ENCODE data around the gene SFSWAP. TPM values are rescaled to one million over a fixed set of nuclear protein-coding genes. Genes with fewer than 3 reads are reported as not detected.

Gene SFSWAP
- total RNA-seq, 1 experiment from 2014 or later: 76.3 TPM

DNA sequence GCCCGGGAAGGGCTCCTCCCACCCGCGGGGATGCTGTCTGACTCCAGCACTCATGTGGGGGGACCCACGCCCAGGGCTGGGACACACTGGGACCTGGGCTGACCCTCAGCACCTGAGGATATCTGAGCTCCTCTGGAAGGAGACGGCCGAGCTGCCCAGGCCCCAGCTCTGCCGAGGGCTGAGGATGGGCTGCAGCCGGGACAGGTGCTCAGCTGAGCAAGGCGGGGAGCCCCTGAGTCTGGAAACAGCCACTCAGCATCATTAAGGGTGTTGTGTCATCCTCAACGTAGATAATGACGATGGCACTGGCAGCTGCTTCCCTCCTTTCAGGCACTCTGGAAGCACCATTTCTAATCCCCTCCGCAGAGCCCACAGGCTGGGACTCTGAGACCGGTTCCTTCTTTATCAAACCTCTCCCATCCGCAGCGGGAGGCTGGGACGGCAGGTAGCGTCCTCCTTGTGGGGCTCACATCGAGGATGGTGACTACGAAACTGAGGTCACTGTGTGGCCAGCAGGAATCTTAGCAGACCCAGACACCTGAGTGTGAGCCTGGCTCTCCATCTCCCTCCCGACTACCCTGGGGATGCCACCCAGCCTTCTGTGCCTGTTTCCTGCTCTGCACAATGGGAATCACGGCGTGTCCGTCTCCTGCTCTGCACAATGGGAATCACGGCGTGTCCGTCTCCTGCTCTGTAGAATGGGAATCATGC lies 26.7 kb upstream of the SFSWAP start (continued):
- TF ChIP-seq ZNF281 (CRISPR knock-in tag; IDR thresholded peaks at IDR 0.05): no peak
- no peak for TF ChIP-seq GTF2I (CRISPR knock-in tag; conservative IDR thresholded peaks at IDR 0.05)
- TF ChIP-seq FOXP1 (CRISPR knock-in tag; IDR thresholded peaks at IDR 0.05; ENCODE audit: borderline replicate concordance): no peak
- TF ChIP-seq, protein P1, sequence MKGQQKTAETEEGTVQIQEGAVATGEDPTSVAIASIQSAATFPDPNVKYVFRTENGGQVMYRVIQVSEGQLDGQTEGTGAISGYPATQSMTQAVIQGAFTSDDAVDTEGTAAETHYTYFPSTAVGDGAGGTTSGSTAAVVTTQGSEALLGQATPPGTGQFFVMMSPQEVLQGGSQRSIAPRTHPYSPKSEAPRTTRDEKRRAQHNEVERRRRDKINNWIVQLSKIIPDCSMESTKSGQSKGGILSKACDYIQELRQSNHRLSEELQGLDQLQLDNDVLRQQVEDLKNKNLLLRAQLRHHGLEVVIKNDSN (CRISPR knock-in tag; IDR thresholded peaks at IDR 0.05): no peak
- no peak for TF ChIP-seq ATF2 (CRISPR knock-in tag; IDR thresholded peaks at IDR 0.05; ENCODE audit: borderline replicate concordance, low read depth)

DNA sequence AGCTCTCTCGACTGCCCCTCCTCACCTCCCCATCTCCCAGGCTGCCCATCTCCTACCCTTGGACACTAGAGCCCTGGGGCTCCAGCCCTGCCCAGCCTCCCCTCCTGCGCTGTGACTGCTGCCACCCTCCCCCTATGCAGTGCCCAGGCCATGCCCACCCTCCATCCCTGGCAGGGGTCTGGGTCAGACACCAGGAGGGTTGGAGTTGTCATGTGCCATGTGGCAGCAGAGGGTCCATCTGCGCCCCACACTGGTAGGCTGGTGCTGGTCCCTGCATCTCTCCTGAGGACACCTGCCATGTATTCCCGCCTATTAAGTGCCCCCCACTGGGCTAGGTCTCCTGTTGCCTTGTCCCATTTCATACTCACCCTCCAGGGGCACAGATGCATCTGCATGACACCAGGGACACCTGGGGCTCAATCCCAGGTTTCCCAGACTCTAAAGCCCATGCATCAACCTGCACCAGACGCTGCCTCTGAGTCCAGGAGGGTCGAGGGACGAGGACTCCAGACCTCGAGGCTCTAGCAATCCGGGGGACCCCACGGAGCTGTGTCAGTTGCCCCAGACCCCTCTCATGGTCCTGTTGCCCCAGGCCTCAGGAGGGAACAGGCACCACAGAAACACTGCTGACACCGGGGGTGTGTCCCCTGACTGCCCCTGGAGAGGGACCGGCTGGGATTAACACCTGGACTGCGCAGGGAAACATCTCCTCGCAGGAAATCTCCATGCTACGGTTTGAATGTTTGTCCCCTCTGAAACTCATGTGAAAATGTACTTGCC lies 23.4 kb upstream of the SFSWAP start:
- H3K4me1 Mint-ChIP-seq: peaks cover 11% of the 10 kb centered on the region
- TF ChIP-seq SP1 (CRISPR knock-in tag; conservative IDR thresholded peaks at IDR 0.05): no peak
- no peak for TF ChIP-seq CBFB (CRISPR knock-in tag; IDR thresholded peaks at IDR 0.05; ENCODE audit: low read depth)
- TF ChIP-seq ZNF121 (CRISPR knock-in tag; IDR thresholded peaks at IDR 0.05): no peak
- TF ChIP-seq ZNF512 (CRISPR knock-in tag; IDR thresholded peaks at IDR 0.05; ENCODE audit: borderline replicate concordance): no peak
- no peak for TF ChIP-seq CTCF (IDR thresholded peaks at IDR 0.05)
- TF ChIP-seq CREB1 (CRISPR knock-in tag; IDR thresholded peaks at IDR 0.05): no peak
- no peak for TF ChIP-seq ETV6 (CRISPR knock-in tag; IDR thresholded peaks at IDR 0.05)
- no peak for TF ChIP-seq ZNF219 (CRISPR knock-in tag; IDR thresholded peaks at IDR 0.05; ENCODE audit: borderline replicate concordance)
- TF ChIP-seq, protein P2, sequence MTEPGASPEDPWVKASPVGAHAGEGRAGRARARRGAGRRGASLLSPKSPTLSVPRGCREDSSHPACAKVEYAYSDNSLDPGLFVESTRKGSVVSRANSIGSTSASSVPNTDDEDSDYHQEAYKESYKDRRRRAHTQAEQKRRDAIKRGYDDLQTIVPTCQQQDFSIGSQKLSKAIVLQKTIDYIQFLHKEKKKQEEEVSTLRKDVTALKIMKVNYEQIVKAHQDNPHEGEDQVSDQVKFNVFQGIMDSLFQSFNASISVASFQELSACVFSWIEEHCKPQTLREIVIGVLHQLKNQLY (CRISPR knock-in tag; IDR thresholded peaks at IDR 0.05): no peak
- TF ChIP-seq ARID4B (CRISPR knock-in tag; IDR thresholded peaks at IDR 0.05; ENCODE audit: borderline replicate concordance): no peak
- TF ChIP-seq MXD4 (CRISPR knock-in tag; IDR thresholded peaks at IDR 0.05; ENCODE audit: borderline replicate concordance): no peak
- no peak for TF ChIP-seq ZNF416 (CRISPR knock-in tag; IDR thresholded peaks at IDR 0.05)
- TF ChIP-seq, protein P3, sequence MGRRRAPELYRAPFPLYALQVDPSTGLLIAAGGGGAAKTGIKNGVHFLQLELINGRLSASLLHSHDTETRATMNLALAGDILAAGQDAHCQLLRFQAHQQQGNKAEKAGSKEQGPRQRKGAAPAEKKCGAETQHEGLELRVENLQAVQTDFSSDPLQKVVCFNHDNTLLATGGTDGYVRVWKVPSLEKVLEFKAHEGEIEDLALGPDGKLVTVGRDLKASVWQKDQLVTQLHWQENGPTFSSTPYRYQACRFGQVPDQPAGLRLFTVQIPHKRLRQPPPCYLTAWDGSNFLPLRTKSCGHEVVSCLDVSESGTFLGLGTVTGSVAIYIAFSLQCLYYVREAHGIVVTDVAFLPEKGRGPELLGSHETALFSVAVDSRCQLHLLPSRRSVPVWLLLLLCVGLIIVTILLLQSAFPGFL (CRISPR knock-in tag; IDR thresholded peaks at IDR 0.05; ENCODE audit: borderline replicate concordance): no peak
- TF ChIP-seq MYBL2 (CRISPR knock-in tag; IDR thresholded peaks at IDR 0.05): no peak
- H3K27me3 Mint-ChIP-seq (ENCODE audit: low read depth): no peaks in the 10 kb centered on the region
- peaks cover 23% of the 10 kb centered on the region for H3K9me3 Mint-ChIP-seq
- ATAC-seq: no peak
- no peak overlapping the region for H3K4me3 Mint-ChIP-seq
- CTCF ChIA-PET: no interaction called here
- H3K36me3 Mint-ChIP-seq: no peaks in the 10 kb centered on the region
- POLR2A ChIA-PET: no interaction called here
- no peak for DNase-seq (ENCODE audit: low spot score)
- no peak overlapping the region for H3K27ac Mint-ChIP-seq
